Measurements from ENCODE around the gene CACNG7.
"Not testable (repeated sequence)": the region's sequence is repeated elsewhere in the genome, so short reads cannot be mapped to it uniquely, and the experiment has no call there.

CACNG7 gene

DNA sequence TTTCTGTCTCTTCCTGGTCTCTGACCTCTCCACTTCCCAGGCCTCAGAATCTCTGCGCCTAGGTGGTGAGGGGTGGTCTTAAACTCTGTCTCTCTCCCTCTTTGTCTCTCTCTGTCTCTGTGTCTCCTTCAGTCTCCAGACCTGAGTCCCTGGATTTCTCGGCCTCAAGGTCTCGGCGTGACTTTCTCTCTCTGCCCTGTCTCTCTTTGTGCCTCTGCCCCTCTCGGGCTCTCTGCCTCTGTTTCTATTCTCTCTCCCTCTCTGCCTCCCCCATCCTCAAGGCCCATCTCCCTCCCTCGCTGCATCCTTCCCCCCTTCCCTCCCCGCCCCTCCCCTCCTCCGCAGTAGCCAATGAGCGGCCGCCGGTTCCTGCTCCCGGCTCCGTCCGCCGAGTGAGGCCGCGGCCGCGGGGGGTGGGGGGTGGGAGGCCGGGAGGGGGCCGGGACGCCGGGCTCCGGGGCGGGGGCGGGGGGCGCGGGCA is at the start of gene CACNG7:
TSS of gene CACNG7 (plus strand) at position 344 of the 481 bp plus-strand sequence. CDS start 3,554 bp downstream, outside the sequence.
- no peak for DNase-seq (ENCODE audit: low read depth in 2 of 2)

GRCh38 chr19:53864308-53864836 is 44.7 kb upstream of the CACNG7 start:
- DNase-seq (ENCODE audit: low read depth in 2 of 2) = no peak

GRCh38 chr19:53865523-53865917 is 43.6 kb upstream of the CACNG7 start:
- no peak for DNase-seq (ENCODE audit: low read depth in 2 of 2)

GRCh38 chr19:53865918-53866864 is 42.9 kb upstream of the CACNG7 start:
- DNase-seq (ENCODE audit: low read depth in 2 of 2) = peak; percentile 49 to 59

DNA sequence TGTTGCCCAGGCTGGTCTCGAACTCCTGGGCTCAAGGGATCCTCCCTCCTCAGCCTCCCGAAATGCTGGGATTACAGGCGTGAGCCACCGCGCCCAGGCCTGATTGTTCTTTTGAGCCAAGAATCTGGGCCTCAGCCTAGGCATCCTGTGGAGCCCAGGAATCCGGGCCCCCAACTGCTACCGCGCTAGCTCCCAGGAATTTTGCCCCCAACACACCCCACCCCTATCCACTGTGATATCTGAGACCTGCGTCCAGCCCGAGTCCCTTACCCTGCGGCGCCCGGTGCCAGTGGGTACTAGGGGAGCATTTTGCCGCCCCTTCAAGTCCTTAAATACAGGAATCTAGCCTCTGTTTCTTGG is 42.2 kb upstream of the CACNG7 start:
- no peak for DNase-seq (ENCODE audit: low read depth in 2 of 2)

- DNase-seq (ENCODE audit: low read depth in 2 of 2) = peak; percentile 98 to 99
These were observed 41.6 kb upstream of the CACNG7 start, which contains the start of gene MYADM for GRCh38 chr19:53867225-53868090. TSS of gene MYADM (plus strand) at chr19:53867883. CDS start at chr19:53873530, 5,647 bp downstream.

- no peak for DNase-seq (ENCODE audit: low read depth in 2 of 2)
These were observed 40.8 kb upstream of the CACNG7 start for GRCh38 chr19:53868091-53868891.

DNA sequence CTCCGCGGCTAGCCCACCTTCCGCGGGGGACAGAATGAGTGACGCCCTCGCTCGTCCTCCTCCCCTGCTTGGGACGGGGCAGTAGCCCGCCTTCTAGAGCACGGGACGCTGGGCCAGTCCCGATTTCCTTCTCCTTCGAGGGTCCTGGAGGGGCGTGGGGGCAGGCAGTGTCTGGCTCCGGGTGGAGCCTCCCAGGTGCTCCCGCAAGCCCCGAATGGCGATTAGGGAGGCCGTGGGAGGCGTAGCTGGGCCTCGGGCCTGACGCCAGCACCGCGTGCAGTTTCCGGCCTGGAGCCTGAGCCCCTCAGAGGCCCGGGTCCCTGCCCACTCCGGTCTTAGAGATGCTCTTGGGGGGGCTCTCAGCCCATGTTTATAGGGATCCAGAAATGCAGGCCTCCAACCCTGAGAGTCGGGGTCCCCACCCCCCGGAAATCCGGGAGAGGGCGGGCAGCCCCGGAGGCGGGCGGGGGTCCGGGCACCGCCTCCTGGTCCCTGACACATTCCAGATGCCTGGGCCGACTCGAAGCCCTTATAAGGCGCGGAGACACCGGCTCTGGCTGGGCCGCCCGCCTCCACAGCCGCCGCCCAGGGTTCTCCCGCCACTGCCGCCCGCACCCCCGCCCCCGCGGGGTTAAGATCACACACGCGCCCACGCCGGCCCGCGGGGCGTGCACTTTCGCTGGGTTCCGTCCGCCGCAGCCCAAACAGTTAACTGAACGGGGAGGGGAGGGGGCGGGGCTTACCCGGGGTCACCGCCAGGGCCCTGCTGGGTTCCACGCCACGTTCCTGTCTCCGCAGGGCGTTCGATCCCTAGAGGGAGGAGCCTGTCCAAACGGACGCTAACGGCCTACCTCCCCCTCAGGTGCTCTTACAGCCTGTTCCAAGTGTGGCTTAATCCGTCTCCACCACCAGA is 39.9 kb upstream of the CACNG7 start:
- peak; percentile 81 to 83 for DNase-seq (ENCODE audit: low read depth in 2 of 2)

- DNase-seq (ENCODE audit: low read depth in 2 of 2) = not testable (repeated sequence)
These were observed 39.1 kb upstream of the CACNG7 start for GRCh38 chr19:53869805-53870484.

DNA sequence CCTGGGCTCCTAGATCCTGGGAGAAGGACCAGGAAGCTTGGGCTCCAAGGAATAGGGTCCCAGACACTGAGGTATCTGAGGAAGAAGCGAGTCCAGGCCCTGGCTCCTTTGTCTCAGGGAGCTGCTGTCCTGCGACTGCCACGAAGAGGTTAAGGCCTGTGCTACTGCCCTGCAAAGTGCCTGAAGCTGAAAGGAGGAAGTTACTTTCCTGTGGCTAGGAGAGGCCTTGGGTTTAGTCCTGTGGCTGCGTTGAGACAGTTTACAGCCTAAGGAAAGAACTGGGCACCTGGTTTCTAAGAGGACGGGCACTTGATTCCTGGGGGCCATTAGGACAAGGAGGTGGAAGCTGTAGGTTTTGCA is 38.6 kb upstream of the CACNG7 start:
- no peak for DNase-seq (ENCODE audit: low read depth in 2 of 2)

GRCh38 chr19:53871454-53871853 is 37.6 kb upstream of the CACNG7 start:
- no peak for DNase-seq (ENCODE audit: low read depth in 2 of 2)

DNA sequence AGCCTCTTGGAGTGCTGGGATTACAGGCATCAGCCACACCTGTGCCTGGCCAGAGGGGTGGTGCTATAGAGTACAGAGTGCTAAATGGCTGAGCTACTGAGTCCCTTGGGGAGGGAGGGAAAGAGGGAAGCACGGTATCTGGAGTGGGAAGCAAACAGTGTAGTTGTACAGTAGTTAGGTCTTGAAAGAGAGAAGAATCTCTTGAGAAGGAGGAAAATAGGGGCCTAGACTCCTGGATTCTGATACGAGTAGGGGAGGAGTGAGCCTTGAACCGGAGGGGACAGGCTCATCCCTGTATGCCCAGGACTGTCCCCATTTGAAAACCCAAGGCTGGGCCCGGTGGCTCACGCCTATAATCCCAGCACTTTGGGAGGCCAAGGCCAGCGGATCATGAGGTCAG is 36.3 kb upstream of the CACNG7 start:
- no peak for DNase-seq (ENCODE audit: low read depth in 2 of 2)

GRCh38 chr19:53873773-53874605 is 35.1 kb upstream of the CACNG7 start:
- DNase-seq (ENCODE audit: low read depth in 2 of 2) = no peak

GRCh38 chr19:53874606-53874990 is 34.5 kb upstream of the CACNG7 start:
- DNase-seq (ENCODE audit: low read depth in 2 of 2) = no peak

GRCh38 chr19:53875602-53876325 is 33.3 kb upstream of the CACNG7 start:
- no peak for DNase-seq (ENCODE audit: low read depth in 2 of 2)

- no peak for DNase-seq (ENCODE audit: low read depth in 2 of 2)
These were observed 32.3 kb upstream of the CACNG7 start for GRCh38 chr19:53876651-53877224.

GRCh38 chr19:53877361-53877766 is 31.7 kb upstream of the CACNG7 start:
- DNase-seq (ENCODE audit: low read depth in 2 of 2) = no peak

DNA sequence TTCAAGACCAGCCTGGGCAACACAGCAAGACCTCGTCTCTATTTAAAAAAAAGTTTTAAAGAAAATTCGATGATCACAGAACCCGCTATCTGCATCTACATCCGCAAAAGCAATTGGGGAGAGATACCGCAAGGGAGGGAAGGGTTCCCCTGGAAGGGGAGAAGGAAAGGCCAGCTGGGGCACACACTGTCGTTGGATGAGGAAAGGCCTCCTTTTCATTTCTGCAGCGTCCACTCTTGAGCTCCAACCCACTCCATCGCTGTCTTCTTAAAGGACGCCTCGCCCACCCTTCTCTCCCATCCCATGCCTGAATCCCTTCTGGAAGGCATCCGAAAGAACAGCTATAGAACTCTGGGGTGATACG is 30.3 kb upstream of the CACNG7 start:
- DNase-seq (ENCODE audit: low read depth in 2 of 2) = no peak
